Mucosa of gallbladder (tissue), 1 donor: ENCODE results near the gene GCNT1. TPM values are rescaled to one million over a fixed set of nuclear protein-coding genes. Genes with fewer than 3 reads are reported as not detected.
"Not testable (repeated sequence)": the region's sequence is repeated elsewhere in the genome, so short reads cannot be mapped to it uniquely, and the experiment has no call there.

Source experiments
- DNase-seq: peaks from one replicate; pipeline ENCODE4 v3.0.0-alpha.2; 2020; ENCODE audit warnings: low spot score
- total RNA-seq: library from RNA; stranded (reverse); gene quantifications from one replicate; pipeline ENCODE4 v1.2.1, GENCODE V29; 2021
- donor health status: DM: no; HTN: no; CAD: no.

Gene GCNT1
- total RNA-seq, 1 donor from 2014 or later = 15.6 TPM

DNA sequence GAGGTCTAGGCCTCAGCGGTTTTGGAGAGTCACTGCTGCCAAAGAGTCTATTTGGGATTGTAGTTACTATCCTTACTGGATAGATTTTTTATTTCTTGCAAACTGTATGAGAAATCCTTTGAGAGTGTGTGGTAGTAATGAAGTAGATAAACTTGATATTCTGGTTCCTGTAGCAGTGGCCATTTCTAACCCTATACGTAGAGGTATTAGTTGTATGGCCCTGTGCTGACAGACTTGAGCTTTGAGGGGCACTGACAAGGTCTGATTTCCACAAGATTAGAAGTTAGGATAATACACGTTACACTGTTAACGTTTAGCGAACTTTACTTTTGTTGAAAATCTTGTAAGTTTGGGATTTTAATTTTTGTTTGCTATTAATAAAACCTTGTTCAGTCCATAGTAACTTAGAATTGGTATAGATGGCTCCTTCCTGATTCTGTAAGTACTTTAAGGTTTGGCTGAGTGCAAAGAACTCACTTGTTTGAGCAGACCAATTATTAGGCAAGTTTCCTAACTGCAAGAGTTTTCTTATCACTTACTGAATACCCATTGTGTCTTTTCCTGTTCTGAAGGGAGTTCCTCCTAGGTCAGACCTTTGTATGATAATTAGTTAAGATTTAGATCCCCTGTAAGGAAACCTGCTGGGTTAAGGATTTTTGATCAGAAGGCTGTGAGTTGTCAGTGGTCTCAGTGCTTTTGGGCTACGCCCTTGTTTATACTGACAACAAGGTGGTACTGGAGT, 31.4 kb downstream of the GCNT1 start:
- no peak for DNase-seq

DNA sequence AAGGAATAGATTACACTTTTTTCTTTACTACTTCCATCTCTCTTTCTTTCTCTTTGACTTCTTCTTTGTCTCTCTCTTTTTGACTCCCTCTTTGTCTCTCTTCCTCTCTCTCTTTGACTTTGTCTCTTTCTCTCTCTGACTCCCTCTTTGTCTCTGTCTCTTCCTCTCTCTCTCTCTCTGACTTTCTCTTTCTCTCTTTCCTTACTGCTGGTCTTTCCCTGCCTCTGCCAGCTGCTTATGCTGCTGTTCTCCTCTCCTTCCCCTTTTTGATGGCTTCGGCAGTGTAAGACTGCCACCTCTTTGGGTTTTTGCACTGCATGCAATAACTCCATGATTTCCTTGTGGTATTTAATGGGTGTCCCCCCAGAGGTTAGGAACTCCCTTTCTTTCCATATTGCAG, 32.1 kb downstream of the GCNT1 start:
- not testable (repeated sequence) for DNase-seq

DNA sequence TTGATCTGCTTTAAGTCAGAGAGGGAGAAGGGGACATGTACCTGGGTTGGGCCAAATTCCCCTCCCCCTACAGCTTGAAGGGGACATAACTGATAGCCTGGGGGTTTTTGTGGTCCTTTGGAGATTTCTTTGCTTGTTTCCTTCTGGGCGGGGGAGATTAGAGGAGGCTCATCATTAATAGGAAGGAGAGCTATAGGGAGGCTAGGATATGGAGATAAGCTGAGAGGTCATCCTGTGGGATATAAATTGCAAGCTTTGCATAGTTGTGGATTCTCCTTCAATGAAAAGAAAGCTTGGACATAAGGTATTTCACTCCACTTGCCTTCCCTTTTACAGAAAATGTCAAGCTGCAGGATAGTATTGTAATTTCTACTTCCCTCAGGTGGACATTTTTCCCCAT, 34.5 kb downstream of the GCNT1 start:
- DNase-seq = not testable (repeated sequence)

DNA sequence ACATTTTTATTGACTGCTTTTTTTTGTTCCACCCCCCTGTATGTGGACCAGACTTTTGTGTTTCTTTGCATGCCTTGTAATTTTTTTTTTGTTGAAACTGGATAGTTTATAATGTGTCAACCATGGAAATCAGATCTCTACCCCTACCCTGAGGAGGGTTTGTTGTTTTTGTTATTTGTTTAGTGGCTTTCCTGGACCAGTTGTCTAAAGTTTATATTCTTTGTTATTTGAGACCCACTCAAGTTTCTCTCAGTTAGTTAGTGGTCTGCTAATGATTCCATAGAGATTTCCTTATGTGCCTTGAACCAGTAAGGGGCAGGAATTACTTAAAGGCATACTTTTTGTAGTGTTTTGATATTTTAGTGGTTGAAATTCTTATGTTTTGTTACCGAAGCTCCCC, 41.1 kb downstream of the GCNT1 start:
- DNase-seq = no peak

DNA sequence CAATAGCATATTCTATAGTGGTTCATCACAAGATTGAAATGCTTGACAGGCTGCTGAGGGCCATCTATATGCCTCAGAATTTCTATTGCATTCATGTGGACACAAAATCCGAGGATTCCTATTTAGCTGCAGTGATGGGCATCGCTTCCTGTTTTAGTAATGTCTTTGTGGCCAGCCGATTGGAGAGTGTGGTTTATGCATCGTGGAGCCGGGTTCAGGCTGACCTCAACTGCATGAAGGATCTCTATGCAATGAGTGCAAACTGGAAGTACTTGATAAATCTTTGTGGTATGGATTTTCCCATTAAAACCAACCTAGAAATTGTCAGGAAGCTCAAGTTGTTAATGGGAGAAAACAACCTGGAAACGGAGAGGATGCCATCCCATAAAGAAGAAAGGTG, 43.8 kb downstream of the GCNT1 start:
- DNase-seq = no peak

DNA sequence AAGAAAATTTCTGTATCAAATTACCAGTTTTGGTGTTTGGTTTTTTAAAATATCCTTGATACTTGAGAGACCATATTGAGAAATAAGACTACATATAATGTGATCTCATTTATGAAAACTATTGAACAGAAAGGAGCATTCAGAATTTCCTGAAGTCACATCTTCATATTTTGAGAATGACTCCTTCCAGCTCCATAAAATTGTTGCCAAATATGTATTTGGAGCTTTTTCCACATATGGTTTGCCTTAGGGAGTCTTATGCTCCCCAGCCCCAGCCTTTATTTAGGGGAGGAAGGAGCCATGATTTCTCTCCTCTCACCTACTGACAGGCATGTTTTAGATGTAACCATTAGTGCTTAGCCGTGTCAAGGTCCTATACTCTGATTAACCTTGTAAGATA, 51.1 kb downstream of the GCNT1 start:
- DNase-seq = no peak

DNA sequence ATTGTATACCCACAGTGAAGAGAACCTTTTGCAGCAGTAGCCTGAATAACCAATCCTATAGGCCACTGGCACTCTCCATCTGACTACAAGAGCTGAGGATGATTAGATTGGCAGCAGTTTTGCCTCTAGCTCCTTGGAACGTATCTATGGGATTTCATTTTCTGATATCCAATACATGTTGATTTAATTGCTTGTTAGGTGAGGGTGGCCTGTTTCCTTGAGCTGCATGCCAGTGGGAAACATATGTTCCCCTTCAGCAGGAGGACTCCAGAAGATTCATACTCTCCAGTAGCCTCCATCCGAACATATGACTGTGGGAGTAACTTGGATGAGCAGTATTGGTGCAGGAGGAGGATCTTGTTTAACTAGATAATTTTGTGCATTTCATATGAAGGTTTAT, 51.5 kb downstream of the GCNT1 start:
- no peak for DNase-seq

DNA sequence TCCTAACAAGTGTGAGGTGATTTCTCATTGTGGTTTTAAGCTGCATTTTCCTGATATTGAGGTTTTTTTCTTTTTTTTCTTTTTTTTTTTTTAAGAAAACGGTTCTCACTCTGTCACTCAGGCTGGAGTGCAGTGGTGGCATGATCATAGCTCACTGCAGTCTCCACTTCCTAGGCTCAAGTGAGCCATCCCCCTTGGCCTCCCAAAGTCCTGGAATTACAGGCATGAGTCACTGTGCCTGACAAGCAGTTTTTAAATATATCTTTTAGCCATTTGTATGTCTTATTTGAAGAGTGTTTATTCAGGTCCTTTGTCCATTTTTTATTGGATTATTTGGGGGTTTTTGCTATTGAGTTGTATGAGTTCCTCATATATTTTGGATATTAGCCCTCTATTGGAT, 53.8 kb downstream of the GCNT1 start:
- DNase-seq = no peak

DNA sequence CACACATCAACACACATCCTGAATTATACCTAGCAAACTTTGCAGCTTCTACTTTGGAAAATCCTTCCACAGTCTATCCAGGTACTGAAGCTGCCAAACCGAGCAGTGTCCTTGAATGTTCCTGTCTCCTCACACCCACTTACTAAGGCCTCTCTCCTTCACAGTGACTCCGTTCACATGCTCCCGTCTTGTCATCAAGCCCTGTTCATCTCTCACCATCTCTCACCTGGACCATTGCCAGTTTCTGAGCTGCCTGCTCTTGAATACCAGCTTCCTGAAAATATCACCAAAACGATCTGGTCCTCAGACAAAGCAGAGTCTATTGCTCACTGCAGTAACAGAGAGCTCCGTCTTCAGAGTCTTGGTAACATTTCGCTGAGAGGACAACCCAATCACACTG, 57.4 kb downstream of the GCNT1 start:
- DNase-seq = no peak

DNA sequence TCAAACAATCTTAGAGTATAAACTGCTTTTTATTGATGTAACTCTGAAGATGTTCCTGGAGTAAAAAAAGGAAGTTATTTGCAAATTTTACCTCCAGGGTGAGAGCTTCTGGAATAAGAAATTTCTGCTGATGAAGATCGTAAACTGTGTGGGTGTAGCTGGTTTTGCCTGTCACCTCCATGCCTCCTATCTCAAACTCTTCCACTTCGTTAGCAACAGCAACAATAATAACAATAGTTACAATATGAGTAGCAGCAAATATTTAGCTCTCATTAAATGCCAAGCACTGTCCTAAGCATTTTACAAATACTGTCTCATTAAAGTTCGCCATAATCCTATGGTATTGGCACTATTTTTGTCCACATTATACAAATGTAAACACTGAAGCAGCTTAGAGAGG, 57.9 kb downstream of the GCNT1 start:
- no peak for DNase-seq

DNA sequence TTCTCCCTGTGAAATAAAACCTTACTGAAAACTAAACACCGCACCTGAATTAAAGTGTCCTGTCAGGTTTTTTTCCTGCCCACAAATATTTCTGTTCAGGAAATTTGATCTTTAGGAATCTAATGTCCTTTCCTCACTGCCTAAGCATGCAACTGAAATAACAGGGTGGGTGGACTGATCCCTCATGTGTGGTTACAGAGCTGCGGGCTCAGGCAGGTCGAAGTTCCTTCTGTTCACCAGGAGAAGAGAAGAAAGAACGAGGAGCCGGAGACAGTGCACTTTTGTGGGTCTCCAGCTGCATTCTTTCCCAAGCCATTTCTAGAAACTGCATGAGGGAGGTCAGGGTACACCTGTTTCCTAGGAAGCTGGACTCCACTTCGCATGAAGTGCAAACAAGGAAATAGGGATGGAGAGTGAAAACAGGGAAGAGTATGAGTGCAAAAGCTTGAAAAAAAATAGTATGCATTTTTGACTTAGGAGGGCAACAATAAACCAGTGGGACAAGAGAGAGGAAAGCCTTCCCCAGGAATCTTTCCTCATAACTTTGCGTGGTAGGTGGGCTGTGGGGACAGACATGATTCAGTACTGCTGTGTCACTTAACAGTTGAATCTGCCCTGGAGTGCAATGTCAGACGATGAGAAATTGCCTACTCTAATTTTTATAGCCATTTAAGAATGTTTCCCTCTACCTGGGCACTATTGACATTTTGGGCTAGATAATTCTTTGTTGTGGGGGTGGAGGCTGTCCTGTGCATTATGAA, 60.3 kb downstream of the GCNT1 start:
- DNase-seq = no peak

DNA sequence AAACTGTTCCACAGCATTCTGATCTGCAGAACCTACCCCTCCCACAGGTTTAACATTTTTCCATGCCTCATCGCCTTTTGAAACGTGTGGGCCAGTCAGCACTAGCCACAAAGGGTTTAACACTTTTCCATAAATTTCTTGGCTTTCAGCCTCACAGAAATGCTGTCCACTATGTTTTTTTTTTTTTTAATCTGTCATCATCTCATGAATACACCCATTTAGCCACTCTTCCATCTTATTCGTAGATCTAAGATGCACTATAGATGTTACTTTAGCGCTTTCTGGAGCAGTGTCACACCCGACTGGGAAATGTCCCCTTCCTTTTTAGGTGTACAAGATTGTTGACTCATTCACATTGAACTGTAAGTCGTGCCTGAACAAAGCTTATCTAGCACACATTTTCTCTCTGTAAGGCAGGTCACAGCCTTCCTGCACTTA, 62.3 kb downstream of the GCNT1 start:
- DNase-seq = no peak

DNA sequence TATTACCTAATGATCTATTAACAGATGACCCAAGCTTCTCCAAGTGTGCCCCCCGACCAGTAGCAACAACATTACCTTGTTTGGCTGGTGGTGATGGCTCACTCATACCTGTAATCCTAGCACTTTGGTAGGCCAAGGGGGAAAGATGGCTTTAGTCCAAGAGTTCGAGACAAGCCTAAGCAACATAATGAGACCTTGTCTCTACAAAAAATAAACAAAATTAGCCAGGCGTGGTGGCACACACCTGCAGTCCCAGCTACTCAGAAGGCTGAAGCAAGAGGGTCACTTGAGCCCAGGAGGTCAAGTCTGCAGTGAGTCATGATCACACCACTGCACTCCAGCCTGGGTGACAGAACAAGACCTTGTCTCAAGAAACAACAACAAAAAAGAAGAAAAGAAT, 62.9 kb downstream of the GCNT1 start:
- no peak for DNase-seq

DNA sequence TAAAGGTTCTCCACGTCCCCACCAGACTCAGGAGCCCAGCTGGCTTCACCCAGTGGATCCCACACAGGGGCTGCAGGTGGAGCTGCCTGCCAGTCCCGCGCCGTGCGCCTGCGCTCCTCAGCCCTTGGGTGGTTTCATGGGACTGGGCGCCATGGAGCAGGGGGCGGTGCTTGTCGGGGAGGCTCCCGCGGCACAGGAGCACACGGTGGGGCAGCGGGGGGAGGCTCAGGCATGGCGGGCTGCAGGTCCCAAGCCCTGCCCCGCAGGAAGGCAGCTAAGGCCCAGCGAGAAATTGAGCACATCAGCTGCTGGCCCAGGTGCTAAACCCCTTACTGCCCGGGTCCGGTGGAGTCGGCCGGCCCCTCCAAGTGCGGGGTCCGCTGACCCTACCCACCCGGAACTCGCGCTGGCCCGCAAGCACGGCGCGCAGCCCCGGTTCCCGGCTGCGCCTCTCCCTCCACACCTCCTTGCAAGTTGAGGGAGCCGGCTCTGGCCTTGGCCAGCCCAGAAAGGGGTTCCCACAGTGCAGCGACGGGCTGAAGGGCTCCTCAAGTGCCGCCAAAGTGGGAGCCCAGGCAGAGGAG, 64.7 kb downstream of the GCNT1 start:
- not testable (repeated sequence) for DNase-seq

DNA sequence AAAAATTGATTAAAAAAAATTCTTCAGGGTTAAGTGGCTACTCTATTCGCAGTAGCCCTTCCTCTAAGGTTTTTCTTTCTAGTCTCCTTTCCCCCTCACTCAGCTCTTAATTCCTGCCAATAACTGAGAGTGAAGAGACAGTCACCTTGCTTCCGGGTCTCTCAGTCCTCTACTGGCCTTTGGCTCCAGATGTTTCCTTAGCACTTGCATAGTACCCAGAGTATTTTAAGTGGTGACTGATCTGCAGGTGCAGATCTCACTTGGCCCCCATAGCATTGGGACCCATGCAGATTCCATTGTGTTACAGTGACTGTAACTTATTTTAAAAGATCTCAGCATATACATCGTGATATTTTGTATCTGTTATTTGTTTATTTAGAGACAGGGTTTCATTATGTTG, 66.2 kb downstream of the GCNT1 start:
- no peak for DNase-seq

DNA sequence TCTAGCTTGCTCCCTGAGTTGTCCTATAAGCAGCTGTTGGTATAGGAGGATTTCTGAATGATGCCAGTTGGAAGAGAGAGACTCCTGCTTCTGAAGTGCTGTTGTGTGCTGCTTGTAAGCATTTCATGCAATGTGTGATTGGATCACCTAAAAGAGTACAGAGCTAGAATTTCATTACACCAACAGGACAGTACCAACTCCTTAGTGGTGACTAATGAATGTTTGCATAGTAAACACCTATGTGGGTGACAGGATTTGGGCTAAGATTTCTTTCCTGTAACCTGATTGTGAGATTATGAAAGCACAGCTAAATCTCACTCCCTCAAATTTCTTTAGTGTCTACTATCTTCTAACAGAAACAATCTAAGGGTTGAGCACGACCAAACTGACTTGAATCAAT, 67.0 kb downstream of the GCNT1 start:
- DNase-seq = no peak

DNA sequence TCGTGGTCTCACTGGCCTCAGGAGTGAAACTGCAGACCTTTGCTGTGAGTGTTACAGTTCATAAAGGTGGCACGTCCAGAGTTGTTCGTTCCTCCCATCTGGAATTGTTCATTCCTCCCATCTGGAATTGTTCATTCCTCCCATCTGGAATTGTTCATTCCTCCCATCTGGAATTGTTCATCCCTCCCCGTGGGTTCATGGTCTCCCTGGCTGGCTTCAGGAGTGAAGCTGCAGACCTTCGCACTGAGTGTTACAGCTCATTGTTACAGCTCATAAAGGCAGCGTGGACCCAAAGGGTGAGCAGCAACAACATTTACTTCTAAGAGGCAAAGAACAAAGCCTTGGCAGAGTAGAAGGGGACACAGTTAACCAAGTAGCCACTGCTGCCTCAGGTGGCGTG, 69.1 kb downstream of the GCNT1 start:
- DNase-seq = no peak

DNA sequence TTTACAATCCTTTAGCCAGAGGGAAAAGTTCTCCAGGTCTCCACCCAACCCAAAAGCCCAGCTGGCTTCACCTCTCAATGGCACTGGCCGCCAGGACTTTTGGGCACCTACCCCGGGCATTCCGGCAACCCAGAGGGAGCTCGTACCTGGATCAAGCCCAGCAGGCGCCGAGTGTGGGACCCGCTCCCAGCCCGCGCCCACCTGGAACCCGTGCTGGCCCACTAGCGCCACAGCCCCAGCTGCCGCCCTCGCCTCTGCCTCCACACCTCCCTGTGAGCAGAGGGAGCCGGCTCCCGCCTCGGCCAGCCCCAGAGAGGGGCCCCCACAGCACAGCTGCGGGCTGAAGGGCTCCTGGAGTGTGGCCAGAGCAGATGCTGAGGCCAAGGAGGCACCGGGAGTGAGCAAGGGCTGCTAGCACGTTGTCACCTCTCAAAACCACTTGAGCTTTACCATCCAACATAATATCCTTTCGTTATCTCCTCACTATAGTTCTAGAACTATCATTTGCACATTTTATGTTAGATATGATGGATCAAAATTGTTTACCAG, 69.7 kb downstream of the GCNT1 start:
- DNase-seq = no peak

DNA sequence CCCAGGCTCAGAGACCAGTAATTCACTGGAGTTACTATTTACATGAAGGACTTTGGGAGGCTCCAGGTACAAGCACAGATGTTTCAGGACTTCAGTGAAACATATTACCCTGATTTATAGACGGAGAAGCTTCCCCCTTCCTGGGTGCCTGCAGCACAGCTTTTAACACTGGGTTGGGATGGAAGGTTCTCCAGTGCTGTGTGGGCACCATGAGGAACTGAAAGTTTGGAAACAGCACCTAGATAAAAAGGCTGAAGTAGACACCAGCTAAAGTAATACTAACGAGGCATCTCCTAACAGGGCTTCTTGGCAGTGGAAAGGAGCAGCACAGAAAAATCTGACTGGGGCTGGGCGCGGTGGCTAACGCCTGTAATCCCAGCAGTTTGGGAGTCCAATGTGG, 70.7 kb downstream of the GCNT1 start:
- no peak for DNase-seq

DNA sequence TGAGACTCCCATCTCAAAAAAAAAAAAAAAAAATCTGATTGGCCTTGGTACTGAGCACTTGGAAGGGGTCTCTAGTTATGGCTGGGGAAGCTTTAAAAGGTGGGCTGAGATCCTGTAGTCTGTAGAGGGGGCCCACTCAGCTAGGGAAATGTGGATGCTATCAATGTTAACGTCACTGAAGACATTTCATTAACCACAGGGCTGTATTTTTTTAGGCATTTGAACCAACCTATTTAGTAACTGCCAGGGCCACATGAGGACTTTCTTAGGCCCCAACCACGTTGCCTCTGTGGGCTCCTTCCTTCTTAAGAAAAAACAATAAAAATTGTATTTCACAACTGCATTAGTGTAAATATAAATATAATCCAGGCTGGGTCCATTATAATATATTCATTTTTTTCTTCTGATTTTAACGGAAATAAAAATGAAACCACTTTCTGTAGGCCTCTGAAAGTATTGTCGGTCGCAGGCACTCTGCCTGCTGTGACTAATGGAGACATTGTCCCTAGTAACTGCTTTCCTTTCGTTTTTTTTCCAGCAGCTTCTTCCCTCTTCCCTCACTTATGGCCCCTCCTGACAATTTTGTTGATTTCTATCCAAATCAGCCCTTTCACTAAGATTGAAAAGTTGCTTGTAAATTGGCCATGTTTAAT, 71.6 kb downstream of the GCNT1 start:
- DNase-seq = no peak

DNA sequence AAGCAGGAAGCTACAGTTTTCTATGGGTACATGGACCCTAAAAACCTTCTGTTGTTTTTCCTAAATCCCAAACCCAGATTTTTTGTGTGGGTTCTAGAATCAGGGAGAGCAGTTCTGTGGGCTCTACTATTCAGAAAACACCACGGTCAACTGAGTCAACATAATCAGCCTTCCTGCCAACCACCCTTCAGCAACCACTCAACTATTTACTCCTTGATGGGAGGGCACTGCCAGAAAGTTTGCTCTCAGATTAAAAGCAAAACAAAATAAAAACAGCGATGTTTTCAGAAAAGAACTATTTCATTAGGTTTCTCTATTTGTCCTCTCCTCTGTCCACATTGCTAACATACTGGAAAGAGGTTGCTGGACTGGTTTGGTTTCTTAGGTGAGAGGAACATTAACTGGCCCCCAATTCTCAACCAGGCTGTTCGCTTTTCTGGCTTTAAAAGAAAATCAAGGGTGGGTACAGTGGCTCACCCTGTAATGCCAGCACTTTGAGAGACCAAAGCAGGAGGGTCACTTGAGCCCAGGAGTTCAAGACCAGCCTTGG, 72.3 kb downstream of the GCNT1 start:
- no peak for DNase-seq

DNA sequence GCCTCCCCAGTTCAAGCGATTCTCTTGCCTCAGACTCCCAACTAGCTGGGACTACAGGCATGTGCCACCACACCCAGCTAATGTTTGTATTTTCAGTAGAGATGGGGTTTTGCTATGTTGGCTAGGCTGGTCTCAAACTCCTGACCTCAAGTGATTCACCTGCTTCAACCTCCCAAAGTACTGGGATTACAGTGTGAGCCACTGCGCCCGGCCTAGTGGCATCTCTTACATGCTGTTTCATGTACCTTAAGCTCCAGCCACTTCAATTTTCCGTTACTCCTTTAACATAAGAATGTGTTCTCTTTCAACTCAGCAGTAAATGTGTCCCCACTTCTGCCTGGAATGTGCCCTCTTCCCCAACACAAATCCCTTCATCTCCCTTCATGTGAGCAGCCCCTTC, 73.9 kb downstream of the GCNT1 start:
- not testable (repeated sequence) for DNase-seq
